Measurements from ENCODE around the gene FIBIN.
A peak's percentile ranks its signal among the peaks of the same experiment; 100 is the strongest.
"Not testable (repeated sequence)": the region's sequence is repeated elsewhere in the genome, so short reads cannot be mapped to it uniquely, and the experiment has no call there.

Gene FIBIN

DNA sequence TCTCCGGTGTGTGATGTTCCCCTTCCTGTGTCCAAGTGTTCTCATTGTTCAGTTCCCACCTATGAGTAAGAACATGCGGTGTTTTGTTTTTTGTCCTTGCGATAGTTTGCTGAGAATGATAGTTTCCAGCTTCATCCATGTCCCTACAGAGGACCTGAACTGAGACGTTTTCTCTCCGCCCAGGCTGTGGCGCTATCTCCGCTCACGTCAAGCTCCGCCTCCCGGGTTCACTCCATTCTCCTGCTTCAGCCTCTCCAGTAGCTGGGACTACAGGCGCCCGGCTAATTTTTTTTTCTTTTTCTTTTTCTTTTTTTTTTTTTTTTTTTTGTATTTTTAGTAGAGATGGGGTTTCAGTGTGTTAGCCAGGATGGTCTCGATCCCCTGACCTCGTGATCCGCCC, 16.7 kb upstream of the FIBIN start:
- DNase-seq, result not testable (repeated sequence)

DNA sequence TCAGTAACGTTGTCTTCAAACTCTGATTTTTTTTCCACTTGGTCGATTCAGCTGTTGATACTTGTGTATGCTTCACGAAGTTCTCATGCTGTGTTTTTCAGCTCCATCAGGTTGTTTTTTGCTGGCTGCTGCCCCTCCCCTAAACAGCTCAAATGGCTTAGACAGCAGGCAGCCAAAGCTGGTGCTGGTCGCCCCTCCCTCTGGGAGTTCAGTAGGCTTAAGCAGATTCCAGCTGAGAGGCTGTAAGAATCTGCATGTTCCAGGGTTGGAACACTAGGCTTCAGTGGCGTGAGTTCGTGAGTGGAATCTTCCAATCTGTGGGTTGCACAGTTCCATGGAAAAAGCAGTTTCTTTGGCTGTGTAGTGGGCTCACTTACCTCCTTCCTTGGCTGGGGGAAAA, 10.3 kb upstream of the FIBIN start:
- no peak for DNase-seq

DNA sequence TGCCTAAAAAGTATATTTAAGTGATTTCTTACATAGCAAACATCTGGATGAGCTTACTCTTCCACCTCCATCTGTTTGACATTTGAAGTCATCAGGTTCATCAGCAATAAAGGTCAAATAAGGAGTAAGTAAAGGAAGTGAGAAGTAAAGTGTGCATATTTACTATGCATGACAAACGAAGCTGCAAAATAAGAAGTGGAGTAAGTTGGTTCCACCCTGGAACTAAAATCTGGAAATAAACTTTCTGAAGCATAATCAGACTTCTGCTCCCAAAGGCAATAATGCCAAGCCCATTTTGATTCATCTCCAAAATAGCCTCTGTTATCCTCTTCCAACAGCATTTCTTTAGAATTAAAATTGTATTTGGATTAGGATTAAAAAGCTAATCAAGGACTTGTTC, 8.4 kb upstream of the FIBIN start:
- DNase-seq, result no peak

DNA sequence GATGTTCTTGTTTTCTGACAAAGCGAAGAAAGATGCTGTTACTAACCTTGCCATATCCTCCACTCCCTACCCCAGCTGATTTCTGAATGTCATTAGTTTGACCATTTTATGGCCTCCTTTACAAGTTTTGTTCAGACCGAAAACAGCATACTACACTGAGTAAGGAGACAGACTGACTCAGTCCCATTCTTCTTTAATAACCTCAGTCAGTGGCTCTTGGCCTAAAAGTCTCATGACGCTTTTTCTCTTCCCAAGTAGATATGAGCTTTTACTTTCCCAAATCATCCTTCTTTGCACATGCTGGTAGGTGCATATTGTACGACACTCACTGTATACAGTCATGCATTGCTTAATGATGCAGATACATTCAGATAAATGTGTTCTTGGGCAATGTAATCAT, 8.0 kb upstream of the FIBIN start:
- DNase-seq, result no peak

DNA sequence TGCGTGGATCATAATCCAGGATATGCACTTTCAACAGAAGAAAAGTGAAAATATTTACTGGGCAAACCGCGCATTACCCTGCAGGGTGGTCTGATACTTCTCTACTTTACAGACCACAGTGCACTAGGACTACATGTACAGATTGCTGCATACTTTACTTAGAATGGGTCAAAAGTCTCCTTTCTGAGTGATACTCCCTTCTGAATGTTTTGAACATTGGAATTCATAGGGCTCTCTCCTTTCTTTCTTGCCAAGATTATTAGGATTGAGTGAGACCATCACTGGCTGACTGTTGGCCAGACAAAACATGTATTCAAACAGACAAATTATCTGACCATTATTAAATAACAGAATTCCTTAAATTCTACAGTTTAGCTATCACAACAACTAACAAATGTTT, 6.6 kb upstream of the FIBIN start:
- DNase-seq, result peak; percentile 43

DNA sequence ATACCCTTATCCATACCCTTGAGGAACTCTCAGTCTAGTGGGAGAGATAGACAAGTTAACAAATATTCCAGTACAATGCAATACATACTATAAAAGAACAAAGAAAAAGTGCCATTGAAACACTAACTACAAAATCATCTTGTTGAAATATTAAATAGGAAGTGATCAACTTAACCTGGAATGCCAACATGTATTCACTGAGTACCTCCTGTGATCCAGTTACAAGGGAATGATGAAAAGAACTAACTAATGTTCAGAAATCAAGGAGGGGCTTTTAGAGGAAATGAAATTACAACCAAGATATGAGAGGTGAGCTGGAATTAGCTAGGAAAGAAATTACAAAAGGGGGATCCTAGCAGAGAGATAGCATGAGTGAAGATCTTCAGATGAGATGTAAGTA, 6.2 kb upstream of the FIBIN start:
- DNase-seq, result no peak

DNA sequence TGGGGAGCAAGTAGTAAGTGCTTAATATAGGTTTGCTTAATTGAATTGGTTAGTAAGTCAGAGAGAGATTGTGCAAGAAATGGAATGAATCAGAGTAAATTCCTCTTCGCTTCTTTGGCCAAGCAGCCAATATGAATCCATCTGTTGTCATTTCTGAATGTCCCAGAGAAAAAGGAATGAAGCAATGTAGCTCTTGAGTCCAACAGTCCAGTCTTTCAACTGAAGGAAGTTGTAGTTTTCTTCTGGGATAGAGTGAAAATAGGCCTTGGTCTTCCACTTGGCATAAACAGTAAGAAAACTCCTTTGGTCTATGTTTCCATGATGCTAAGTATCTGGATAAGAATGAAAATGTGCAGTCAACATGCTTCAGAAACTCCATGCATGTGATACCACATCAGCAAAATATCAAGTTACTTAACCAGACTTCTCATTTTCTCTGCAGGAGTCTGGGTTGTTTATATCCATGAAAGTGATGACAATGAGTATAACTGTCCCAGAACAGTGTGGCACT, 1.8 kb upstream of the FIBIN start:
- peak; percentile 89 for DNase-seq

DNA sequence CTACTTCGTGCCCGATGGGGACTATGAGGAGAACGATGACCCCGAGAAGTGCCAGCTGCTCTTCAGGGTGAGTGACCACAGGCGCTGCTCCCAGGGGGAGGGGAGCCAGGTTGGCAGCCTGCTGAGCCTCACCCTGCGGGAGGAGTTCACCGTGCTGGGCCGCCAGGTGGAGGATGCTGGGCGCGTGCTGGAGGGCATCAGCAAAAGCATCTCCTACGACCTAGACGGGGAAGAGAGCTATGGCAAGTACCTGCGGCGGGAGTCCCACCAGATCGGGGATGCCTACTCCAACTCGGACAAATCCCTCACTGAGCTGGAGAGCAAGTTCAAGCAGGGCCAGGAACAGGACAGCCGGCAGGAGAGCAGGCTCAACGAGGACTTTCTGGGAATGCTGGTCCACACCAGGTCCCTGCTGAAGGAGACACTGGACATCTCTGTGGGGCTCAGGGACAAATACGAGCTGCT, 751 bp downstream of the FIBIN start:
- DNase-seq, result no peak

DNA sequence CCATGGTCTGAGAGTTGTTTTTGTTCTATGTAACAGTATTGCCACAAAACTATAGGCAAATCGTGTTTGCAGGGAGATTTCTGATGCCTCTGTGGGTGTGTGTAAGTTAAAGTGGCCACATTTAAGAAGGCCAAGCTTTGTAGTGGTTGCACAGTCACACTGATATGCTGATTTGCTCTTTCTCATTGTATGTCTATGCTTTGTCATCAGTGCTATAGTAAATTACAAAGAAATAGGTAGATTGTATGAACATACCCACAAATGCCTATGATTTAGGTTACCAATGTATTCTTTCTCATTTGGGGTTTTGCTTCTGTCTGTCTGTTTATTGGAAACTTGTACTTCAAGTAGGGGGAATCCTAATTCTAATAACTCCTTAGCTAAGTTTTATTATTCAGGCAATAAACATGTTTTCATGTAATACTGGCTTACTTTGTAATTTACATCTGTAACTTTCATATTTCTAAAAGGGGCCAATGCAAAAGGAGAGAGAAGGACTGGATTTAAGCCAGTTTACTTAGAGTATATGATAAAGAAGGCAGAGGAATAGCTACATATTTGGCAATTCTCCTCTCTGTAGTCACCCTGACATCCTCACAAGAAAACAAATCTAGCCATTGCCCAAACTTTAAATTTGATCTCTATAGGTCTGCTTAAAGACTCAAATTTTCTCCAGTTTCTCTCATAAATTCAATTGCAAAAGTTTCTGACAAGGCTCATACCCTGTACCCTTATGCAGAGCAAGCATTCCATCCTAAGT, 2.0 kb downstream of the FIBIN start:
- DNase-seq, result peak; percentile 25

DNA sequence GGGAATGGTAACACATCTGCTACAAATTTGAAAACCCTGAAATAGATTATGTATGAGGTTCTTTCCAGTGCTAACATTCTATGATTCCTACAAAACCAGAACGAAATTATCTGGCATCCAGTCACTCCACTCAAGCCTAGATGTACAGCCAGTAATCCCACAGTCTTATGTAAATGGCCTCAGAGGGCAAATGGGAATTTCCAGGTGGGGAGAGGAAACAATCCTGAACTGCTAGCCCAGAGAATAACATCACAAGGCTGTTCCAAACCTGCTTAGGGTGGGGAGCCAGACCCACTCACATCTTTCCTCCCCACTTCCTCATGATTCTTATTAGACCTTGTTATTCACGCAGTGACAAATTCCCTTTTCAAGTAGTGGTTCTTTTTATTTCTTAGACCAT, 3.5 kb downstream of the FIBIN start:
- DNase-seq, result no peak

DNA sequence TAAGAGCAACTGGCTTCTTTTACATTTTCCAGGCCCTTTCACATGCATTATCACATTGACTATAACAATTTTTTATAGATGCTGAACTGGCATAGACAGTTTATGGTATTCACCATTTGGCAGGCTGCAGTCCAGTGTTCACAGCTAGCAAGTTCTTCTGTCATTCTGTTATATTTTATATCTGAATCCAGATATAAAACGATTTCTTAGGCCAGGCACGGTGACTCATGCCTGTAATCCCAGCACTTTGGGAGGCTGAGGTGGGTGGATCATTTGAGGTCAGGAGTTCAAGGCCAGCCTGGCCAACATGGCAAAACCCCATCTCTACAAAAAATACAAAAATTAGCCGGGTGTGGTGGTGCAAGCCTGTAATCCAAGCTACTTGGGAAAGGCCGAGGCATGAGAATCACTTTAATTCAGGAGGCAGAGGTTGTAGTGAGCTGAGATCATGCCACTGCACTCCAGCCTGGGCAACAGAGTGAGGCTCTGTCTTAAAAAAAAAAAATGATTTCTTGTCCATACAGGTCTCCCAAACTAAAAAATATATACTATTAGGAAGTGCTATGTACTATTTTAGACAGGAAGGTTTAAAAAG, 7.3 kb downstream of the FIBIN start:
- not testable (repeated sequence) for DNase-seq

DNA sequence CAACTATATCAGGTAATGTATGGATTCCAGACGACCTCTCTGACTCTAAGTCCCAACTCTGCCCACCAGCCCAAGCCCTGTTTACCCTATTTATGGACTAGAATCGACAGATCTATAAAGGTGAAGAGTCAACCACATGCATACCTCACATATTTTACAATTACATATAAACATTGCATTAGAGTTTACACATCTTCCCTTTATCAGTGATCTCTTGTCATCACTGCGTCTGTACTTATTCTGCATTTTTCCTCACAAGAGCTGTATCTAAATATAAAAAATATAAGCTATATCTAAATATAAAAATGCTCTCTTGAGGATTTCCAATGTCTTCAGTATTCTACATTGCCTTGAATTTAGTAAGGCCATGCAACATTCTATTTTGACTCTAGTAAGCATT, 8.5 kb downstream of the FIBIN start:
- DNase-seq, result no peak

DNA sequence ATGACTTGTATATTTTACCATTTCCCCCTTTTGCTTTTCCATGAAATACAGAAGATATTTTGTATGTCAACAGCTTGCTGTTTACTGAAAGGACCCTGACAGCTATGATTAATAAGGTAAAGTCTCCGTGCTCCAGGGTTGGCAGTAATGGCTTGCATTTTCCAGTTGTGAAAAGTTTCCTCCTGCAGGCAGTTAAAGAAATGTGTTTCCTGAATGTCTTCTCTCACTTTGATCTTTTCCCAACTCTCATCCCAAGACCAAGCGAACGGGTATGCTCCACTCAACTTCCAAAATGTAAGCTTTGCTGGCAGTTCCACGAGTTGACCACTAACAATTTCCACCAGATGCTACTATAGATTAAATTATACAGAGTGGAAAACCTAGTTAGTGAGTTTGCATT, 8.9 kb downstream of the FIBIN start:
- no peak for DNase-seq

DNA sequence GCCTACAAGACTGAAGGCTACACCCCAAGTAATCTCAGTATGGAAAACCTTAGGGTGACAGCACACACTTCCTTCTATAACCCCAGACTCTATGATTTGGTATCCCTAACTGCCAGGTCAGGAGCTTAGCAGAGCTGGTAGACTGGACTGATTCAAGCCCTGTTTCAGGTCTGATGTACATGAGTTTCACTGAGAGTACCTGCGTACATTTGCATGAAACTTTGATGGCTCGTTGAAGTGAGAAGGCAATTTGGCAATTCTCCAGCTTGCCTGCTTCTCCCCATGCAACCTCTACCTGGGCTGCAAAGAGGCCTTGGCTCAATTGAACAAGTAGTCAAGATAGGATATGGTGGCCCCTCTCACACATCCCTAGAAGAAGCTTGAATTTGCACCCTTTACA, 10.2 kb downstream of the FIBIN start:
- DNase-seq, result no peak

DNA sequence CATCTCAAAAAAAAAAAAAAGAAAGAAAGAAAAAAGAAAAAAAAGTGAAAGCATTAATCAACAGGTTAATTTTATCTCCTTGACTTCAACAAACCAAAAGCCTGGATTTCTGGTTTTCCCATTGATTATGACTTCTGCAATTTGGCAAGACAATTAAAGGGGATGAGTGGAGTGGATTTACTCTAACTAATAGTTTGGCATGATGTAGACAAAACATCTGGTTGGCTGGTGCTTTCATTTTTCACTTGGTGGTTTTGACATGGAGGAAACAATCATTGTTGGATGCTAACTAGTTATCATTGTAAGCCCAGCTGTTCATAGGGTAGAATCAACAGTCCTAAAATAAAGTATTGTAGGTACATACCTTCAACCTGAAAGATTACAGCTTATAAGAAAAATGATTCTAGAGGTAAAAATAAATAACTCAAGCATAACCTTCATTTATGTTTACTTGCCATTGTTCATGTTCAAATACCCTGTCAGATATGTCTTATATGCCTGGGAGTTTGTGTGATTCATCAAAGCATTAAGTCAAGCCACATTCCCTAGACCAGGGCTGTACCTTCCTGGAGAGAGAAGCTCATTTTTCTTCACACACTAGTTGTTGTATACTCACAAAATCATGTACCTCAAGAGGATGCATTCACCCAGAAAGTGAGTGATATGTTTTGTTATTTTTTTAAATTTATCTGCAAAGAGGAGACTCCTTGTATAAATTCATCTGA, 15.1 kb downstream of the FIBIN start:
- DNase-seq, result no peak

DNA sequence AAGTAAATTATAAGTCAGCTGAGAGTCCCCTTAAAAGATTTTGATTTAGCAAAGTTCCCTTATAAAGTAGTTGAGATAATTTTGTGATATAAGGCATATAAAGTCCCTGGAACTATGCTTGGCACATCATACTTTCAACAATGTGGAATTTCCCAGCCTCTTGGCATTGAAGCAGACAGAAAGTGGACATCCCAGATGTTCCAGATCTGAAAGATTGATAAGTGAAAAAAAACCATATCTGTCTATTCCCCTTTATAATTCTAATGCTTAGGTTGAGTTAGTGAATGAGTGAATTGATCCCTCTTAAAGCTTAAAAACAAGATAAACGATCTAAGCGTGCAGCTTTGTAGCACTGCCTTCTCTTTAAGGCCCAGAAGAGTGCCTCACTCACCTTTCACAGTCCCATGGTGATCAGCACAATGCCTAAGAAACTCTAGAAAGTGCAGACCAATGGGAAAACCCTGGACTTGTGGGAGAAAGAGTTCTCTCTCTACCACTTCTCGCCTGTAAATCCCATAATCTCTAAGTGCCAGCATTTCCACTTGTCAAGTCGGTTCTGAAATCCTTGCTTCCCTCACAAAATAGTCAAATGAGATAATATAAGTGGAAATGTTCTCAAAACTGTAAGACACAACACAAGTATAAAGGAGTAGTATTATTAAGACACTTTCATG, 17.8 kb downstream of the FIBIN start:
- DNase-seq, result no peak

DNA sequence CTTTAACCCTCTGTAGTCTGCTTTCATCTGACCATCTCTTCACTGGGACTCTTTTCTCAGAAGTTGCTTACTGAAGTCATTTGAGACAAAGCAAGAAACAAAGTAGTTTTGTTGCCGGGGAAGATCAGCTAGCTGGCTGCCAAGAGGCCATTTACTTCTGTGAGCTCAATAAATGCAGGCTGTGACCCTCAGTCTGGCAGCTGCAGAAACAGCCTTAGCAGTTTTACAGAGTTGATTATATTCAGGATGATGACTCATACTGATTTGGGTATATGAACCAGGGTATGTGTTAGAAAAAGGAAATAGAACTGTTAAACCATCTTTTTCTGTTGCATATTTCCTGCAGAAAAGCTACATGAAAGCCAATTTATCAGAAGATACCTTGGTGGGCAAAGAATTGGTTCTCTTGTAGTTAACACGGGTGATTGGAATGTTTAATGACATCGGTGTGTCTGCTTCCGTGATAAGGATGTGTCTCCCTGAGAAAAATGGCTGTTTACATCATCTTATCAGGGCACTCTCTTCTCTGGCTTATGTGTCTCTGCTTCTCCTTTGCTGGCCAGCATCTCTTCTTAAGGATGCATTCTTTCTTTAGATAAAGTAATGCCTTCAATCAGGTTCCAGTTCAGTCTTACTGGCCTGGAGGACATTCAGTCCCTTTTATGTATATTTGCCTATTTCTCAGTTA, 18.5 kb downstream of the FIBIN start:
- DNase-seq, result peak; percentile 58

DNA sequence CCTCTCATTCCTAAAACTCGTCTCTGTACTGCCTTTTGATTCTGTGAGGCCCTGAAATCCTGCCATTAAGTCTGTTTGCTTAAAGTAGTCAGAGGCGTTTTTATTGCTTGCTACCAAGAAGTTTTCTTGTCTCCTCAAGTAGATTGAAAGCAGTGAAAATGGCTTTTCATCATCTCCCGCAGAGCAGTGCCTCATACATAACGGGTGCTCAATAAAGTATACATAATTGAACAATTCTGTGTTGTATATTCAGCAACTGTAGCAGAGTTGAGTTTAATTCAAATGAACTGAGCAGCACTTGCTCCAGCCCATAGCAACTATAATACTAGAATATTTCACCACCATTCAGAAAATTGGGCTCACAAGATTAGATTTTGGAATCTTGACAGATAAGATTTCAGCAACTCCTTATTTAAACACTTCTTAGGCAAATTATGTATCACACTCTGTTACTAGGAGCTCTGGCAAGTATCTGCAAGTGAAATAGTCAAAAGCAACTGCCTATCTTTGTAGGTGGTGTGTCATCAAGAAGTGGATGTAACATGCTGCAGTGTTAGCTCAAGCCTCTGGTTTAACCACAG, 20.0 kb downstream of the FIBIN start:
- peak; percentile 73 for DNase-seq

DNA sequence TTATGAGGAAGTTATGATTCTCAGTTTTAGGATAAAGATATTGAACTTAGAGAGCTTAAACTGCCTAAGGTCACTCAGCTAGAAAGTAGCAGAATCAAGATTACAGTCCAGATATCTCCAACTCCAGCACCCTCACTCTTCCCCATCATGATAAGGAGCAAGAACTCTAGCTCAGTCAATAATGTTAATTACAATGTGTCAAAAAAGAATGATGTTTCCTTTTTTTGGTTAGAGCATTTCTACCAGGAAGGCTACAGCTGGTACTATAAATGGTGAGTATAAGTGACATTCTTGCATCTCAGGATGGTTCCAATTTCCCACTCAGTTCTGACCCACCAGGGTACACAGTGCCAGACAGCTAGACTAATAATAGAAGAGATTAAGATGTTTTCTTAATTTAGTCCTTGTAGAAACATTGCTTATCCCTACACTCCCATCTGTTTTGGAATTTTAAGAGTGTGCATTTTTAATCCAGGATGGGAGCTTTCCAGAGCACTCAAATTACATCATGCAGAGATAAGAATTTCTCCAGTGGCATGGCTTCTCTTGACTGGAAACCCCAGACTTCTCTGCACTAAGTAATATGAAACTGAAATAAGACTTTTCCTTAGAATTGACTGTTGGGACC, 25.1 kb downstream of the FIBIN start:
- DNase-seq, result peak; percentile 60

DNA sequence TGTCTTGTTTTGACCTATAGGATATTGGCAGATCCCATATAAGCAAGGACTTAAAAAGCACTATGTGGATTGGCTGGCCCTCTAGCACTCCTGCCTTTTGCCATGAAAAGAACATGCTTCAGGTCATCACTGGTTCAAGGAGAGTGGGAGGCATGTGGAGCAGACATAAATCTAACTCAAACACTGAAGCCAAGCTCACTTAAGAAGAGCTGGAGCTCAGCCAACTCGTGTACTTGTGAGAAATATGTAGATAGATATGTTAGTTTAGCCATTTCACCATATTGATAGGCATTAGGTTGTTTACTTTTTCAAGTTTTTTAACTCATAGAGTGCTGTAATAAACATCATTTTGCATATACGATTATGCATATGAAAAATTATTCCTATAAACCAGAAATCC, 26.8 kb downstream of the FIBIN start:
- peak; percentile 18 for DNase-seq

DNA sequence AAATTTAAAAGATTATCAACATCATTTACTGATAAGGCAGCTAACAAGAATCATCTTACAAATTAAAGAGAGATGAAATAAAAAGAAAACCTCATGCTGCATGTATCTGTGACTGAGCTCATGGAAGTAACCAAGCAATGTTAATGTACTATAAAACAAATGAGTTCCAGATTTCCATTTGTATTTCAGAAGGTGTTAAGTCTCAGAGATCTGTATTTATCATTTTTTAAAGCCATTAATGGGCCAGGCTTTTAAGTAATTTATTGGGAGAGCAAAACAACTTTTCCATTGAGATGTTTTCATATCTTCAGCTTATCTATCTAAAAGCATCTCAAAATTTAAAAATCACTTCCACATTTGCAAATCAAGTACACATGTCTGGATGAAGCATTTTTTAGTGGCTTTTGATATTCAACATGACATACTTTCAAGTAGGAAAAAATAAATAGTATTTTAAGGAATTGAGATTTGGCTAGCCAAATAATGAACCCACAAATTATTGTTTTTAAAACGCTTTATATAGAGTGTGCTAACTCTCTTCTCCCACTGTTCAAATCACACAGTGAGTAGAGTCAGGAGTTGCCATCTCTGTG, 28.8 kb downstream of the FIBIN start:
- DNase-seq, result no peak

Data from fibroblast of skin of scalp (primary cell).